ENCODE data around the gene CARD19.
"Not testable (repeated sequence)": the region's sequence is repeated elsewhere in the genome, so short reads cannot be mapped to it uniquely, and the experiment has no call there.

Gene CARD19

GRCh38 chr9:93107825-93108161 is 11.8 kb downstream of the CARD19 start:
- no peak for DNase-seq

GRCh38 chr9:93108291-93109041 is 12.4 kb downstream of the CARD19 start:
- DNase-seq = no peak

DNA sequence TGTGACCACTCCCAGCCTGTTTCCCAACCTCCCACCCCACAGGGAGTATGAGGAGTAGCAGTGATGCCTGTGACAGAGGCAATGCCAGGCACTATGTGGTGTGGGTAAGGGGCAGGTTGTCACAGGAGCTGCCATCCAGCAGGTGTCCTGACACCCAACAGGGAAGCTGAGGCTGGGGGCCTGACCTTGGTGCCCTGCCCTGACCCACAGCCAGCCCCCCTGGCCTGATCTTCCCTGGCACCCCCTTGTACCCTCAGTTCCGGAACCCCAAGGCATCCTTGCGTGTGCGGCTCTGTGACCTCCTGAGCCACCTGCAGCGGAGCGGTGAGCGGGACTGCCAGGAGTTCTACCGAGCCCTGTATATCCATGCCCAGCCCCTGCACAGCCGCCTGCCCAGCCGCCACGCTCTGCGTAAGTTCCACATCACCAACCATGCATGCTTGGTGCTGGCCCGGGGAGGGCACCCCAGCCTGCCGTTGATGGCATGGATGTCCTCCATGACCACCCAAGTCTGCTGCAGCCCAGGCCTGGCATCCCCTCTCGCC is 14.4 kb downstream of the CARD19 start:
- DNase-seq = no peak

DNA sequence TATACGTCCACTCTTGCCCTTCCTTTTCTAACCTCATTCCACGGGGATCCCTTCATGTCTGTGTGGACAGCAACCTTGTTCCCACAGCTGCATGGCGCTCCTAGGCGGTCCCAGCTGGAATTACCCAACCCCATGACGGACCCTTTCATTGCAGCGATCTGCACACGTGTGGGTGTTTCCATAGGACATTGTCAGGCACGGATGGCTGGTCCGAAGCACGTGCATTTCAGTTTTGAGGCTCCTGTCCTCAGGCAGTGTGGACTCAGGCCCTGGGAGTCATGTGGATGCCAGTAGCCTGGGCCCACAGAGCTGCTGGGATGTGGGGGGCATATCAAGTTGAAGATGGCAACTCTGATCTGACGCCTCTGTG is 15.0 kb downstream of the CARD19 start:
- DNase-seq = no peak

DNA sequence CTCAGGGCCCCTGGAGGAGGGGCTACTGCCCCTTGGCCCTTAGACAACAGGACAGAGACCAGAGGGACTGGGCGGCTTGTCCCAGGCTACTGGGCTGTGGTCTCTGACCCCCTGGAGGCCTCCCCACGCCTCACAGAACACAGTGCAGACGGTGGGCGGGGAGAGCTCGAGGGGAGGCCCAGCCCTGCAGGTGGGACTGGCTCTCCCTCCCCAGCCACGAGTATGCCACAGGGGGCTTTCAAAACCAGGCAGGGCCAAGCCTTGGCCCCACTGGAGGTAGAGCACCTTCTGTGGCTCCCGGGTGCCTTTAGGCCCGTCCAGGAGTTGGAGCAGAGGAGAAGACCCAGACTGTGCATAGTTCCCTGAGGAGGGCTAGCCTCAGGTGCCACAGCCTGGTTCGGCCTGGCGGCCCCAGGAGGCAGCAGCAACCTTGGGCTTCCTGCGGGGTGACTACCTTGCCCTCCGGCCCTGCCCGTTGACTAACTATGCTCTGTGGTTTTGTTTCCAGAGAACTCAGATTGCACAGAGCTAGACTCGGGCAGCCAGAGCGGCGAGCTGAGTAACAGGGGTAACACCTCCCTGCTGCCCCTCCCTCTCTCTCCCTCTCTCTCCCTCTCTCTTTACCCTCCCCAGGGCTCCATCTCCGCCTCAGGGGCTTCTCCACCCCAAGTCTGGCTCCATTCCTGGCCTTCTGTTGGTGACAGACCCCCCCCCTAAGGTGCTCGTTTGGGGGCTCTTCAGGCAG is 15.5 kb downstream of the CARD19 start:
- no peak for DNase-seq

- DNase-seq = no peak
These were observed 16.3 kb downstream of the CARD19 start for GRCh38 chr9:93112116-93112863.

DNA sequence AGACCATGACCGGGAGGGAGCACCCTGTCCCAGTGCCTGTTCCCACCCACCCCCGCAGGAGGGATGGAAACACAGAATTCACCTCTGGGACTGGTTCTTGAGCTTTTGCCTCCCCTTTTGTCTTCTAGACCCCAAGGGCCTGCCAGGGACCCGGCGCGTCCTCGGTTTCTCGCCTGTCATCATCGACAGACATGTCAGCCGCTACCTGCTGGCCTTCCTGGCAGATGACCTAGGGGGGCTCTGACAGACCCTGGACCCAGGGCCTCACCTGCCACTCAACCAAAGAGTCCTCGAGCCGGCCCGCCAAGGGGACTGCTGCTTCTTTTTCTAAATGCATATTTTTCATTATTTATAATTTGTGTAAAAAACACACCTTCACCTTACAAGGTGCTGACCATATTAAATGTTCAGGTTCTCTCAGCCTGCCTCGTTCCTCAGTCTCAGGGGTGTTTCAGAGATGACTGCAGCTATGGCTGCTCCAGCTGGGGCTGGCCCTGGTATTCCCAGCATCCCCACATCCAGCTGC is 16.9 kb downstream of the CARD19 start:
- no peak for DNase-seq

DNA sequence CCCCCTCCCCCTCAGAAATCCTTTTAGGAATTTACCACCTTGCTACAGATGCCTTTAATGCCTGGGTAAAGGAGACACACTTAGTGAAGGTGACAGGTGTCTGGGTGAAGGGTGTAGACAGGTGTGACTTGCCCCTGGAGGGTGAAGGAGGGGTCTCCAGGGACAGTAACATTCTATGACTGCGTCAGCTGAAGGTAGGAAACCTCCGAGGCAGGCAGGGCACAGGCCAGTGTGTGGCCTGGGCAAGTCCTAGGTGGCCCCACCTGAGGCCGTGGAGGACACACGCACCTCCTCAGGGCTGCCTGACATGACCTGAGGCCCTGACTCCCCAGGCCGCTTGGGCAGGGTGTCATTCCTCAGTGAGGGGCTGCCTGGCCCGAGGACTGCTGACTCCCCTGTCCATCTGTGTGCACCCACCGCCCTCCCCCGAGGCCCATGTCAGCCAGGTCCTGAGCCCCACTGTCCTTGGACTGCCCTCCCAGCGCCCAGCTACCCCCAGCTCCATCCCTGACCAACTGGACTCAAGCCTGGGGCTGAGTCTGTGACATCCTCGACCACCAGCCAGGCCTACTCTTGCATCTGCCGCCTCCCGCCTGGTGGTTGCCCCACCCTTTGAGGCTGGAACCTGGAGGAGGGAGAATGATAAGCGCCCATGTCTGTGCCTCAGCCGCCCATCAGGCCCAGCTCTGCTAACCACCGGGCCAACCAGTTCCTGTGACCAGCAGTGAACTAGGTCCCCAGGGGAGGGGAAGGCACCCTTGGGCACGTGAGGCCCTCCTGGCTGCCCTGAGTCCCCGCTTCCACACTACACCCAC is 18.4 kb downstream of the CARD19 start:
- DNase-seq = no peak

GRCh38 chr9:93114984-93115335 is 18.9 kb downstream of the CARD19 start:
- DNase-seq = no peak

DNA sequence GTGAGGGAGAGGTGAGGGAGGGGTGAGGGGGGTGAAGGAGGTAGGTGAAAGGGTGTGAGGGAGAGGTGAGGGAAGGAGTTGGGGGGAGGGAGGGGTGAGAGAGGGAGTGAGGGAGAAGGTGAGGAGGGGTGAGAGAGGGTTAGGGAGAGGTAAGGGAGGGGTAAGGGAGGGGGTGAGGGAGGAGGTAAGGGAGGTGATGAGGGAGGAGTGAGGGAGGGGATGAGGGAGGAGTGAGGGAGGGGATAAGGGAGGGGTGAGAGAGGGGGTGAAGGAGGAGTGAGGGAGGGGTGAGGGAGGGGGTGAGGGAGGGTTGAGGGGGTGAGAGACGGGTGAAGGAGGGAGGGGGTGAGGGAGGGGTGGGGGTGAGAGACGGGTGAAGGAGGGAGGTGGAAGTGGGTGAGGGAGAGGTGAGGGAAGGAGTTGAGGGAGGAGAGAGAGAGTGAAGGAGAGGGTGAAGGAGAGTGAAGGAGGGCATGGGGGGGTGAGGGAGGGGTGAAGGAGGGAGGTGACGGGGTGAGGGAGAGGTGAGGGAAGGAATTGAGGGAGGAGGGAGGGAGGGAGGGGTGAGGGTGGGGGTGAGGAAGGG is 19.6 kb downstream of the CARD19 start:
- no peak for DNase-seq

DNA sequence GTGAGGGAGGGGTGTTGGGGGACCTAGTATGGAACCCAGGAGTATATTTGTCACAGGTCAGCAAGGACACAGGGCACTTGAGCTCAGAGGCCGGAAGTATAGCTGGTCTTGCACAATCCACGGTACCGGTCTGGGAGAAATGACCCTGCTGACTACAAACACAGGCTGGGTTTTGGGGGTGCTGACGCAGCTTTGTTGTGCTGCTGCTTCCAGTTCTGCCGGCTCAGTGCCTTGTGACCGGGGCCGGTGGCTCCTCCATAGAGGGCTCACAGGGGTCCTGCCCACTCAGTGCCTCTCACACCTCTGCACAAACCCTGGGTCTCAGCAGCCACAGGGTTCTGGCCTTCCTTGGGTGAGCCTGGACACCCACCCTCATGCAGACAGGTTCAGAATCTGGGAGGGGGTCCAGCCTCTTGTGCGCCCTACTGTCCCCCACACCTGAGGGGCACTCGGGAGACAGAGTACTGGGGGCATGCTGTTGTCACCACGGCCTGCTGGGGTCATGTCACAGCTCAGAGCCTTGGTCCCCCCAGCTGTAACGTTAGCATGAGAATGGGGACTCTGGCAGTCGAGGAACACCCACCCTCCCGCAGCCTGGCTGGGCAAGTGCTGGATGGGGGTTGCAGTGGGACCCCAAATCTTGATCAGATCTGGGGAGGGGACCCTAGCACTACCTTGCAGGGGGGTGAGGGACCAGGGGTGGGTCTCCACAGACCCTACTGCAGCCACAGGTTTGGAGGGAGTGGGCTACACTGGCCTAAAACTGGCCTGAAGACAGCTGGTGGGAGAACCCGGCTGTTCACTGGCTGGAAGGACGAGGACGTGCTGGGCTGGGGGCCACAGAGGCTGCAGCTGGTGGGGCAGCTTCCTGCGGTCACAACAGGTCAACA is 20.3 kb downstream of the CARD19 start:
- DNase-seq = no peak

DNA sequence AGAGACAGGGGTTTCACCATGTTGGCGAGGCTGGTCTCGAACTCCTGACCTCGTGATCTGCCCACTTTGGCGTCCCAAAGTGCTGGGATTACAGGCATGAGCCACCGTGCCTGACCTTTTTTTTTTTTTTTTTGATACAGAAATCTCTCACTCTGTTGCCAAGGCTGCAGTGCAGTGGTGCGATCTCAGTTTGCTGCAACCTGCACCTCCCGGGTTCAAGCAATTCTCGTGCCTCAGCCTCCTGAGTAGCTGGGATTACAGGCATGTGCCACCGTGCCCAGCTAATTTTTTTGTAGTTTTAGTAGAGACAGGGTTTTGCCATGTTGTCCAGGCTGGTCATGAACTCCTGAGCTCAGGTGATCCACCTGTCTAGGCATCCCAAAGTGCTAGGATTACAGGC is 21.5 kb downstream of the CARD19 start:
- not testable (repeated sequence) for DNase-seq

DNA sequence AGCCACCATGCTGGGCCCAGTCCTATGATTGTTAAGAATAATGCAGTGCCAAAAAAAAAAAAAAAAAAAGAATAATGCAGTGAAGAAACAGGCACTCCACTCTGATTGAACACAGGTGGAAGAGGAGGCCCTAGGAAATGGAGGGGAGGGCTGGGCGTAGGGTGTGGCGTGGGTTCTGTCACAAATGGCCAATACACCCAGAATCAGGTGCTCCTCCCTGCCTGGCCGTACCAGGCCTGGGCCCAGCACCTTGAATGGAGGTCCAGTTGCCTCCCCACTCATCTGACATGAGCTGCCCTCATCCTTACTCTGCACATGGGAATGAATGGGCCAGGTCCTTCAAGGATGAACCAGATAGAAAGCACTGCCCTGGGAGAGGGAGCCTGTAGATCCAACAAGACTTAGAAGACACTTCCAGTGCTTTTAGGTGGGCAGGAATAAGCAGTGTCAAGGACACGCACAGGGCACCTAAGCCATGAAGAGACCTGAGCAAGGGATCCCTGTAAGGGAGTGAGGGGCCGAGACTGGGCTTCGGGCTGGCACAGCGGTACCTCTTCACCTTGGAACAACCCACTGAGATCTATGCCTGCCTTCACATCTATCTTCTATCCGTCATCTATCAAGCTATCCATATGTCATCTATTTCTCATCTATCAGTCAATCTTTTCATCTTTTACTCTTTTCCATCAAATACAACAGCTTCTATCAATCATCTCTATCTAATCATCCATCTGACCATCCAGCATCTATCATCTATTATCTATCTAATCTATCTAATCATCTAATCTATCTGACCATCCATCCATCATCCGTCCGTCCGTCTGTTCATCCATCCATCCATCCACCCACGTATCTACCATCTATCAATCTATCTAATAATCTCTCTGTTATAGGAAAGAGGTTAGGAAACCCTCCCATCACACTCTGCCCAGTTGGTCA is 22.2 kb downstream of the CARD19 start:
- no peak for DNase-seq

GRCh38 chr9:93118863-93119702 is 23.1 kb downstream of the CARD19 start:
- no peak for DNase-seq

DNA sequence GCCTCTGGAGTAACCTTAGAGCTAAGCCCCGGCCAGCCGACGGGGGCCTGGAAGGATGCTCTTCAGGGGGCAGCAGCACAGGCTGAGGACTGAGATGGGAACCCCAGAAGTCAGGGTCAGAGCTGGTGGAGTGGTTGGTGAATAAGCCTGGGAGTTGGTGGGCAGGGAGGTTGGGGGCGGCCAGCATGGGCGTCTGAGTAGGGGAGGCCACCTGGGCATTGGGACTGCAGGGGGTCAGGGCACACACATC is 23.6 kb downstream of the CARD19 start:
- no peak for DNase-seq

GRCh38 chr9:93119953-93120845 is 24.2 kb downstream of the CARD19 start:
- DNase-seq = no peak

DNA sequence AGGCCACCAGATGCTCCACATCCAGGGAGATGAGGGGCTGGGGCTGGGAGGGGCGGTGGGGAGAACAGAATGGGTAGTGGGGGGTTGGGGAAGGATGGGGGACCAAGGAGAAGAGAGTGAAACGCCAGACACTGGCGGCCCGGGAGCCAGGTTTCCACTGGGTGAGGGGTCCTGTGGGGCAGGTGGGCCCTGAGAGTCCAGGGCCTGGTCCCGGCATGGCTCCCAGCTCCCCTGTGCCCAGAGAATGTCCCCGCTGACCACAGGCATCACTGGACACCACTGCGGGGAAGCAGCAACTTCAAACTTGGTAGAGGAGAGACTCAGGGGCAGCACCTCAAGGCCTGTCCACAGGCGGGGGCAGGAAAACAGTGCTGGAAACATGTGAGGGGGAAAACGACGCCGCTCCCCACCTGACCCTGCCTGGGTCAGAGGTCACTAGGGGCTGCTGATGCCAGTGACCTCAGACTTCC is 24.9 kb downstream of the CARD19 start:
- DNase-seq = no peak

Data from activated CD4-positive, alpha-beta T cell treated with anti-CD3 and anti-CD28 coated beads for 1 hour (primary cell).